Measurements from ENCODE around the gene PIK3R5.

PIK3R5 gene

GRCh38 chr17:8896641-8897635 is 68.6 kb downstream of the PIK3R5 start:
- in situ Hi-C loops (cut with HindIII; ENCODE audit: low sequenced_read_pairs): loop anchor here (5.0 kb wide), 1 partner anchor 50 kb away; no protein-coding TSS in a partner anchor
- no peak overlapping the region for H3K4me3 ChIP-seq (ENCODE audit: low read depth, low read length)
- TF ChIP-seq CTCF (IDR thresholded peaks at IDR 0.05; ENCODE audit: low read depth, low read length, missing control alignments): no peak
- no peak for DNase-seq (ENCODE audit: low read depth)

- DNase-seq (ENCODE audit: low read depth): no peak
- in situ Hi-C loops (cut with HindIII; ENCODE audit: low sequenced_read_pairs): loop anchor here (5.0 kb wide), 1 partner anchor 51 kb away; no protein-coding TSS in a partner anchor
- H3K4me3 ChIP-seq (ENCODE audit: low read depth, low read length): no peak overlapping the region
- TF ChIP-seq CTCF (IDR thresholded peaks at IDR 0.05; ENCODE audit: low read depth, low read length, missing control alignments): no peak
These were observed 69.4 kb downstream of the PIK3R5 start for GRCh38 chr17:8896087-8896486.

GRCh38 chr17:8894673-8895578 is 70.6 kb downstream of the PIK3R5 start:
- in situ Hi-C loops (cut with HindIII; ENCODE audit: low sequenced_read_pairs): loop anchor here (5.0 kb wide), 1 partner anchor 52 kb away; no protein-coding TSS in a partner anchor
- H3K4me3 ChIP-seq (ENCODE audit: low read depth, low read length): no peak overlapping the region
- peak; percentile 89 for TF ChIP-seq CTCF (IDR thresholded peaks at IDR 0.05; ENCODE audit: low read depth, low read length, missing control alignments)
- peak; percentile 43 for DNase-seq (ENCODE audit: low read depth)

- no peak for DNase-seq (ENCODE audit: low read depth)
- no peak overlapping the region for H3K4me3 ChIP-seq (ENCODE audit: low read depth, low read length)
- in situ Hi-C loops (cut with HindIII; ENCODE audit: low sequenced_read_pairs): no loop called here
- TF ChIP-seq CTCF (IDR thresholded peaks at IDR 0.05; ENCODE audit: low read depth, low read length, missing control alignments): no peak
These were observed 71.3 kb downstream of the PIK3R5 start for GRCh38 chr17:8894202-8894671.

GRCh38 chr17:8893621-8894201 is 71.8 kb downstream of the PIK3R5 start:
- H3K4me3 ChIP-seq (ENCODE audit: low read depth, low read length): no peak overlapping the region
- no peak for TF ChIP-seq CTCF (IDR thresholded peaks at IDR 0.05; ENCODE audit: low read depth, low read length, missing control alignments)
- in situ Hi-C loops (cut with HindIII; ENCODE audit: low sequenced_read_pairs): no loop called here
- DNase-seq (ENCODE audit: low read depth): no peak

GRCh38 chr17:8893059-8893458 is 72.4 kb downstream of the PIK3R5 start:
- TF ChIP-seq CTCF (IDR thresholded peaks at IDR 0.05; ENCODE audit: low read depth, low read length, missing control alignments): no peak
- no peak overlapping the region for H3K4me3 ChIP-seq (ENCODE audit: low read depth, low read length)
- no peak for DNase-seq (ENCODE audit: low read depth)
- in situ Hi-C loops (cut with HindIII; ENCODE audit: low sequenced_read_pairs): no loop called here

All from astrocyte of the cerebellum (primary cell).